ENCODE data around the gene NR1H3. TPM values are rescaled to one million over a fixed set of nuclear protein-coding genes. Genes with fewer than 3 reads are reported as not detected.

Gene NR1H3
- total and polyA plus RNA-seq, 2 of the 4 experiments (the other 2 are of a cell fraction), result 9.1 to 13.6 TPM

GRCh38 chr11:47213950-47214565 lies 43.7 kb upstream of the NR1H3 start:
- Histone ChIP-seq H2BK15ac (ENCODE audit: low read depth, low read length) (no peak overlapping the region; the same call in 2 of the 3 replicates), H3K9me1 (ENCODE audit: insufficient read depth, low read length) (peaks cover 8% of the 10 kb centered on the region), H2BK120ac (ENCODE audit: low read depth, low read length) (peak overlapping the region; percentile 77), H3K23ac (ENCODE audit: low read depth, low read length) (no peak overlapping the region; the same call in 1 of the 2 replicates), H3K27ac (ENCODE audit: insufficient read depth, low read length) (peak overlapping the region; percentile 61), H3K4me3 (ENCODE audit: insufficient read depth, low read depth, low read length) (peak overlapping the region; percentile 8; the same call in 1 of the 2 replicates), H2BK20ac (ENCODE audit: low read depth, low read length) (peak overlapping the region; percentile 16; the same call in 1 of the 2 replicates), H4K91ac (ENCODE audit: insufficient read depth, low read depth, low read length) (peak overlapping the region; percentile 65), H4K5ac (ENCODE audit: low read depth, low read length) (peak overlapping the region; percentile 62), H2AK9ac (replicated peaks; ENCODE audit: low read depth, low read length, poor library complexity) (no peak overlapping the region), H3K36me3 (ENCODE audit: control insufficient read depth, insufficient read depth, low read length) (peaks cover 3% of the 10 kb centered on the region; the same call in 1 of the 2 replicates), H2AFZ (replicated peaks; ENCODE audit: low read length, poor library complexity) (peak overlapping the region; percentile 93), H3K9me3 (ENCODE audit: control insufficient read depth, insufficient read depth, low read length) (no peaks in the 10 kb centered on the region), H2AK5ac (ENCODE audit: low read depth, low read length) (0 out of 2 replicates have a peak overlapping the region, but pooled peaks have one; percentile 67), H3K4ac (ENCODE audit: low read depth, low read length) (peak overlapping the region; percentile 72), H4K20me1 (ENCODE audit: insufficient read depth, low read length) (peaks cover 16% of the 10 kb centered on the region), H3K14ac (replicated peaks; ENCODE audit: low read depth, low read length) (no peak overlapping the region; the same call in 1 of the 2 replicates), H3K4me1 (ENCODE audit: control insufficient read depth, insufficient read depth, low read length) (peaks cover 9% of the 10 kb centered on the region), H3K27me3 (ENCODE audit: control insufficient read depth, insufficient read depth, low read length) (no peaks in the 10 kb centered on the region), H3K9ac (ENCODE audit: low read depth, low read length) (no peak overlapping the region), H3K18ac (ENCODE audit: low read depth, low read length) (peak overlapping the region; percentile 16; the same call in 1 of the 2 replicates), H3K79me1 (ENCODE audit: low read depth in 1 of 2, low read length in 2 of 2) (peaks cover 17 to 32% of the 10 kb centered on the region in 2 experiments), H3K4me2 (ENCODE audit: low read depth, low read length) (peak overlapping the region; percentile 14; the same call in 1 of the 2 replicates), H3K56ac (ENCODE audit: extremely low read depth, insufficient read depth, low read length) (no peak overlapping the region), H4K8ac (ENCODE audit: low read depth in 2 of 2, low read length in 2 of 2) (peak overlapping the region; percentile 79 to 97), H2BK5ac (ENCODE audit: low read depth, low read length, poor library complexity, severe bottlenecking) (peak overlapping the region; percentile 22)
- peak; percentile 49 for ATAC-seq (ENCODE audit: low read depth)
- ChIA-PET CTCF (interaction anchor here (0.6 to 1.0 kb wide), 3 partner anchors 11 to 99 kb away, joined by 3 to 6 read pairs (median 3); no protein-coding TSS in a partner anchor), POLR2A (ENCODE audit: unreplicated experiment) (interaction anchor here (0.7 to 1.0 kb wide), 2 partner anchors 10 to 20 kb away, joined by 4 to 17 read pairs; no protein-coding TSS in a partner anchor)
- DNase-seq, result peak; percentile 61
- BruUV-seq (replicated peaks), result no TSS peak
- dilution Hi-C loops (cut with HindIII; ENCODE audit: low sequenced_read_pairs, unreplicated experiment) (no loop called here), in situ Hi-C loops (cut with MboI; ENCODE audit: low sequenced_read_pairs) (no loop called here), intact Hi-C loops (cut with micrococcal nuclease) (loop anchor here (2.0 kb wide), 1 partner anchor 35 kb away; the partner anchor contains the start of gene ACP2)
- 21% methylated on average over 7 of the region's 20 CpGs; no CpG with 5 or more reads in 1 of the 2 experiments for WGBS, 2 experiments (ENCODE audit: extremely low coverage in 2 of 2, insufficient read length in 1 of 2)
- no peak for TF ChIP-seq RAD21 (IDR thresholded peaks at IDR 0.05; ENCODE audit: low read length)
- TF ChIP-seq RFX5 (IDR thresholded peaks at IDR 0.05; ENCODE audit: low read depth, low read length), result peak; percentile 88
- TF ChIP-seq POLR2A (IDR thresholded peaks at IDR 0.05; ENCODE audit: low read depth, low read length), result no peak
- no peak for TF ChIP-seq RCOR1 (IDR thresholded peaks at IDR 0.05; ENCODE audit: insufficient replicate concordance, low read length)
- no peak for TF ChIP-seq MXI1 (IDR thresholded peaks at IDR 0.05; ENCODE audit: borderline replicate concordance, low read depth, low read length)
- no peak for TF ChIP-seq MAFK (IDR thresholded peaks at IDR 0.05; ENCODE audit: low read depth, low read length)
- TF ChIP-seq CEBPB (IDR thresholded peaks at IDR 0.05; ENCODE audit: low read depth, low read length), result 0 out of 2 replicates have a peak, but pooled peaks have one; percentile 6
- no peak for TF ChIP-seq CTCF (conservative IDR thresholded peaks at IDR 0.05; ENCODE audit: low read depth, low read length)
- no peak for TF ChIP-seq FOS (IDR thresholded peaks at IDR 0.05; ENCODE audit: low read depth, low read length)
- TF ChIP-seq USF2 (IDR thresholded peaks at IDR 0.05; ENCODE audit: low read depth, low read length), result no peak
- no peak for TF ChIP-seq NFE2L2 (IDR thresholded peaks at IDR 0.05; ENCODE audit: low read depth, low read length)
- TF ChIP-seq SMC3 (IDR thresholded peaks at IDR 0.05; ENCODE audit: low read depth, low read length), result no peak
- no peak for TF ChIP-seq ELK1 (IDR thresholded peaks at IDR 0.05; ENCODE audit: borderline replicate concordance, low read depth, low read length)
- no peak for TF ChIP-seq BHLHE40 (IDR thresholded peaks at IDR 0.05; ENCODE audit: low read depth, low read length)
